ENCODE results near the gene CD70.

DNA sequence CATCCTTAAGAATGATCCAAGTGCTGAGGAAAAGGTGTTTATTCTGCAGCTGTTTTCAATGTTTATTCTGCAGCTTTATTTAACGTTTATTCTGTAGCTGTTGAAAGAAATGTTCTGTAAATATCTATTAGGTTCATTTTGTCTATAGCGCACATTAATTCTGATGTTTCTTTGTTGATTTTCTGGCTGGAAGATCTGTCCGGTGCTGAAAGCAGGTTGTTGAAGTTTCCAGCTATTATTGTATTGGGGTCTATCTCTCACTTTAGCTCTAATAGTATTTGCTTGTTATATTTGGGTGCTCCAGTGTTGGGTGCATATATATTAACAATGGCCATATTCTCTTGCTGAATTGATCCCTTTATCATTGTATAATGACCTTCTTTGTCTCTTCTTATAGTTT, 20.2 kb downstream of the CD70 start:
- TF ChIP-seq CTCF (IDR thresholded peaks at IDR 0.05) (no peak), SIN3A (IDR thresholded peaks at IDR 0.05; ENCODE audit: borderline replicate concordance, insufficient read depth, low read depth, low read length) (no peak)
- TF ChIP-seq, protein P1, sequence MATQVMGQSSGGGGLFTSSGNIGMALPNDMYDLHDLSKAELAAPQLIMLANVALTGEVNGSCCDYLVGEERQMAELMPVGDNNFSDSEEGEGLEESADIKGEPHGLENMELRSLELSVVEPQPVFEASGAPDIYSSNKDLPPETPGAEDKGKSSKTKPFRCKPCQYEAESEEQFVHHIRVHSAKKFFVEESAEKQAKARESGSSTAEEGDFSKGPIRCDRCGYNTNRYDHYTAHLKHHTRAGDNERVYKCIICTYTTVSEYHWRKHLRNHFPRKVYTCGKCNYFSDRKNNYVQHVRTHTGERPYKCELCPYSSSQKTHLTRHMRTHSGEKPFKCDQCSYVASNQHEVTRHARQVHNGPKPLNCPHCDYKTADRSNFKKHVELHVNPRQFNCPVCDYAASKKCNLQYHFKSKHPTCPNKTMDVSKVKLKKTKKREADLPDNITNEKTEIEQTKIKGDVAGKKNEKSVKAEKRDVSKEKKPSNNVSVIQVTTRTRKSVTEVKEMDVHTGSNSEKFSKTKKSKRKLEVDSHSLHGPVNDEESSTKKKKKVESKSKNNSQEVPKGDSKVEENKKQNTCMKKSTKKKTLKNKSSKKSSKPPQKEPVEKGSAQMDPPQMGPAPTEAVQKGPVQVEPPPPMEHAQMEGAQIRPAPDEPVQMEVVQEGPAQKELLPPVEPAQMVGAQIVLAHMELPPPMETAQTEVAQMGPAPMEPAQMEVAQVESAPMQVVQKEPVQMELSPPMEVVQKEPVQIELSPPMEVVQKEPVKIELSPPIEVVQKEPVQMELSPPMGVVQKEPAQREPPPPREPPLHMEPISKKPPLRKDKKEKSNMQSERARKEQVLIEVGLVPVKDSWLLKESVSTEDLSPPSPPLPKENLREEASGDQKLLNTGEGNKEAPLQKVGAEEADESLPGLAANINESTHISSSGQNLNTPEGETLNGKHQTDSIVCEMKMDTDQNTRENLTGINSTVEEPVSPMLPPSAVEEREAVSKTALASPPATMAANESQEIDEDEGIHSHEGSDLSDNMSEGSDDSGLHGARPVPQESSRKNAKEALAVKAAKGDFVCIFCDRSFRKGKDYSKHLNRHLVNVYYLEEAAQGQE (IDR thresholded peaks at IDR 0.05; ENCODE audit: insufficient read depth in 1 of 2, low read depth in 2 of 2, low read length in 1 of 2): peak in 1 of 2 experiments; percentile 43; a peak in 1 of 4 replicates

All from Panc1 (cell line).